K562 (cell line): ENCODE measurements around the gene ACSBG1. TPM values are rescaled to one million over a fixed set of nuclear protein-coding genes. Genes with fewer than 3 reads are reported as not detected.

ENCODE experiments used
- ATAC-seq: fragments of 200-7000 bp; cut with Tn5 transposase; 3 replicates; pipeline ENCODE4 v1.9.1; 2020; ENCODE audit warnings: moderate library complexity
- BruUV-seq: library from RNA; stranded (reverse); fragments of 400-500 nt; replicated peaks from 2 replicates; lab custom pipeline; 2021; lab: Mats Ljungman, UMichigan
- CTCF ChIA-PET: fragments of 300-600 bp; formaldehyde crosslinking; extraction: SDS; loops from one replicate; lab custom pipeline; 2021; ENCODE audit warnings: low intra/inter-chr PET ratio; lab: Yijun Ruan, JAX
- POLR2A ChIA-PET: fragments of 300-600, 350-650 bp; sonication (Branson Sonifier 250); formaldehyde crosslinking; extraction: SDS; loops from one replicate; lab custom pipeline; 2021; ENCODE audit warnings: antibody characterized with exemption, inconsistent platforms; lab: Yijun Ruan, JAX
- DNase-seq, 4 experiments: peaks; one replicate each; pipeline versions ENCODE4 v3.0.0 to v3.0.0-alpha.2; 2011 to 2018; ENCODE audit warnings: low spot score in 3 of 4, mixed read lengths in 3 of 4; ENCODE audit errors: extremely low read depth in 1 of 4
- FAIRE-seq: peaks from 2 replicates; lab custom pipeline; 2011; peaks lifted over from hg19 to GRCh38; lab: Jason Lieb, UNC
- H2AFZ ChIP-seq: 2 replicates; pipeline ENCODE4 v1.6.0; 2011; ENCODE audit warnings: low read depth, low read length, control low read depth, inconsistent platforms
- H3K27ac ChIP-seq: fragments of 200-600 bp; 3 replicates; pipeline ENCODE4 v1.8.0; 2011; ENCODE audit warnings: low read depth, mild to moderate bottlenecking, control low read depth, inconsistent platforms, low read length, moderate library complexity, mixed read lengths; ENCODE audit errors: extremely low read depth
- H3K27me3 ChIP-seq, 2 experiments: fragments of 300-600 bp in 1 of 2; 2 replicates in 1 of 2; 3 replicates in 1 of 2; pipeline versions ENCODE4 v1.6.0 to v1.8.0; 2011; ENCODE audit warnings: inconsistent platforms in 2 of 2, low read length in 2 of 2, mild to moderate bottlenecking in 1 of 2, mixed read lengths in 1 of 2, moderate library complexity in 1 of 2; ENCODE audit not compliant: control insufficient read depth in 2 of 2, insufficient read depth in 2 of 2
- H3K36me3 ChIP-seq: fragments of 300-600 bp; 3 replicates; pipeline ENCODE4 v1.8.0; 2011; ENCODE audit warnings: mild to moderate bottlenecking, low read length, inconsistent platforms; ENCODE audit not compliant: control insufficient read depth, insufficient read depth
- H3K4me1 ChIP-seq, 2 experiments: fragments of 200-600 bp in 1 of 2; replicated peaks in 1 of 2; 2 replicates in 1 of 2; 3 replicates in 1 of 2; pipeline versions ENCODE4 v1.5.1 to v1.8.0; 2011; ENCODE audit warnings: inconsistent platforms in 2 of 2, low read length in 2 of 2, mild to moderate bottlenecking in 1 of 2, mixed read lengths in 1 of 2, moderate library complexity in 1 of 2; ENCODE audit not compliant: control insufficient read depth in 2 of 2, insufficient read depth in 2 of 2
- H3K4me2 ChIP-seq: 2 replicates; pipeline ENCODE4 v1.6.1; 2011; ENCODE audit warnings: low read length, control low read depth, inconsistent platforms, mixed read lengths; ENCODE audit not compliant: insufficient read depth
- H3K4me3 ChIP-seq: fragments of 200-600 bp; sonication (generic), shearing (Covaris generic); 2 replicates; pipeline ENCODE4 v1.5.1; 2016; ENCODE audit warnings: control low read depth, inconsistent platforms
- H3K79me2 ChIP-seq: fragments of 200-600 bp; 3 replicates; pipeline ENCODE4 v1.8.0; 2011; ENCODE audit warnings: low read length, inconsistent platforms; ENCODE audit not compliant: control insufficient read depth, insufficient read depth
- H3K9ac ChIP-seq, 2 experiments: 2 replicates each; pipeline versions ENCODE4 v1.6.0 to v1.6.1; 2011; ENCODE audit warnings: low read depth in 2 of 2, low read length in 2 of 2, control low read depth in 1 of 2, inconsistent platforms in 1 of 2, mild to moderate bottlenecking in 1 of 2, mixed read lengths in 1 of 2; ENCODE audit not compliant: insufficient read depth in 1 of 2
- H3K9me1 ChIP-seq: one replicate; pipeline ENCODE4 v1.6.0; 2011; ENCODE audit warnings: inconsistent platforms, mild to moderate bottlenecking, low read length, moderate library complexity; ENCODE audit not compliant: control insufficient read depth, insufficient read depth
- H3K9me3 ChIP-seq: replicated peaks from 2 replicates; pipeline ENCODE4 v1.5.1; 2011; ENCODE audit warnings: low read depth, low read length, inconsistent platforms; ENCODE audit not compliant: control insufficient read depth, insufficient read depth
- H4K20me1 ChIP-seq: replicated peaks from 2 replicates; pipeline ENCODE4 v1.6.1; 2011; ENCODE audit warnings: low read length, inconsistent platforms, mixed read lengths; ENCODE audit not compliant: control insufficient read depth, insufficient read depth
- BCOR ChIP-seq: fragments of 450-650 bp; IDR thresholded peaks from 2 replicates; pipeline ENCODE4 v1.6.1; 2016
- RBM25 ChIP-seq: fragments of 200-400 bp; formaldehyde crosslinking; IDR thresholded peaks from 2 replicates; pipeline ENCODE4 v1.6.1; 2018; ENCODE audit warnings: low read length, low read depth, moderate library complexity; ENCODE audit not compliant: severe bottlenecking
- TARDBP ChIP-seq: fragments of 450-650 bp; IDR thresholded peaks from 2 replicates; pipeline ENCODE4 v1.6.1; 2016
- TRIM28 ChIP-seq: fragments of 450-650 bp; IDR thresholded peaks from 2 replicates; pipeline ENCODE4 v1.6.1; 2017
- WGBS: fragments of 100-300 bp; shearing (Covaris generic); methylation state at CpG from one replicate; pipeline ENCODE4 v1.1.6; 2016; ENCODE audit warnings: low coverage, mixed read lengths; ENCODE audit not compliant: insufficient coverage; ENCODE audit errors: missing lambda C conversion rate; 5-methylcytosine and 5-hydroxymethylcytosine counted together
- in situ Hi-C: fragments of 300-500 bp; cut with MboI; formaldehyde crosslinking; loops from 4 replicates; pipeline ENCODE4 v1.15.0; 2018; ENCODE audit warnings: inconsistent platforms, mixed read lengths
- intact Hi-C: fragments of 100-400 bp; cut with micrococcal nuclease; formaldehyde crosslinking; loops from 2 replicates; pipeline ENCODE4 v1.14.2; 2022
- polyA plus RNA-seq, 8 experiments: library from polyadenylated mRNA; depleted of rRNA in 4 of 8; stranded (reverse) in 5 of 8; unstranded in 3 of 8; fragments of >200 nt; fragmentation: Nextera tagmentation in 2 of 8; fragmentation: Illumina TruSeq in 1 of 8; extraction: Ambion mirVana in 2 of 8; extraction: Trizol in 1 of 8; gene quantifications; 2 replicates each; pipeline versions ENCODE4 v1.2.1 to v1.2.3, GENCODE V29; 2011 to 2014; ENCODE audit warnings: inconsistent platforms in 1 of 8, missing spikeins in 1 of 8
- total RNA-seq, 7 experiments: library from RNA; depleted of rRNA in 6 of 7; stranded (reverse); fragments of >200 nt in 6 of 7; fragmentation: Illumina TruSeq in 2 of 7; extraction: Trizol in 2 of 7; gene quantifications; 2 replicates each; pipeline versions ENCODE4 v1.2.1 to v1.2.3, GENCODE V29; 2011 to 2021; ENCODE audit warnings: low replicate concordance in 1 of 7
- TF ChIP-seq, protein P1 (sequence below): sonication (generic); formaldehyde crosslinking; IDR thresholded peaks from 2 replicates; pipeline ENCODE4 v1.8.0; 2022; ENCODE audit warnings: mild to moderate bottlenecking, missing genetic modification reagents
- TF ChIP-seq, protein P2 (sequence below): sonication (generic); formaldehyde crosslinking; IDR thresholded peaks from 2 replicates; pipeline ENCODE4 v1.8.1; 2023; ENCODE audit warnings: missing genetic modification reagents, mild to moderate bottlenecking, borderline replicate concordance

Gene ACSBG1
- total and polyA plus RNA-seq, 9 of the 15 experiments (the other 6 are each of a cell fraction or from before 2014, with no cell fraction given), result 0.36 to 6.4 (median 2.5) TPM

DNA sequence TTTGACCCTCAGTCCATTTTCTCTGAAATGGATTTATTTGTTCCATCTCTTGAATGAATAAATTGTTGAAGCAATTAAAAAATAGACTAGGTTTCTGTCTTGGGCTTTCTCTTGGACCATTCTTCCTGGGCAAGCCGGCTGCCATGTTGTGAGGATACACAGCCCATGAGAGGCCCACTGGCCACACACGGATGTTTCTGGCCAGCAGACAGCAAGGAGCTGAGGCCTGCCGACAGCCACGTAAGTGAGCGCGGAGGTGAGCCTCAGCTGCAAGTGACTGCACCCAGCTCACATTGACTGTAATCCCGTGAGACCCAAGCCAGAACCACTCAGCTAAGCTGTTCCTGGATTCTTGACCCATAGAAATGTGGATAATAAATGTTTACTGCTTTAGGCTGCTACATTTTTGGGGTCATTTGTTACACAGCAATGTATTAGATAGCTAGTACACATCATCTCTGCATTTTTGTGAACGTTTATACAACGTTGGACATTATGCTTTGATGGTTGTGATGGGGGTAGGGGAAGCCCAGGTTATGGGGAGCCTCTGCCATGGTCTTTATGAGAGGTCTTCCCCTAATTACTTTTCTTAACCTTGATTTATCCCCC is 62.4 kb downstream of the ACSBG1 start:
- H3K4me3 ChIP-seq, result no peak overlapping the region
- H4K20me1 ChIP-seq, result no peaks in the 10 kb centered on the region
- in situ Hi-C loops (no loop called here), intact Hi-C loops (no loop called here)
- no peak overlapping the region for H2AFZ ChIP-seq
- H3K79me2 ChIP-seq, result no peaks in the 10 kb centered on the region
- WGBS, result 96% methylated on average over 9 of the region's 9 CpGs
- H3K4me1 ChIP-seq, result peaks cover 3 to 9% of the 10 kb centered on the region in 2 experiments; a peak in 3 of 5 replicates
- H3K9me1 ChIP-seq, result no peaks in the 10 kb centered on the region
- H3K9ac ChIP-seq, result no peak overlapping the region
- TF ChIP-seq RBM25, result peak; percentile 62
- TF ChIP-seq, protein P1, sequence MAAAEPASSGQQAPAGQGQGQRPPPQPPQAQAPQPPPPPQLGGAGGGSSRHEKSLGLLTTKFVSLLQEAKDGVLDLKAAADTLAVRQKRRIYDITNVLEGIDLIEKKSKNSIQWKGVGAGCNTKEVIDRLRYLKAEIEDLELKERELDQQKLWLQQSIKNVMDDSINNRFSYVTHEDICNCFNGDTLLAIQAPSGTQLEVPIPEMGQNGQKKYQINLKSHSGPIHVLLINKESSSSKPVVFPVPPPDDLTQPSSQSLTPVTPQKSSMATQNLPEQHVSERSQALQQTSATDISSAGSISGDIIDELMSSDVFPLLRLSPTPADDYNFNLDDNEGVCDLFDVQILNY (CRISPR knock-in tag), result no peak
- TF ChIP-seq, protein P2, sequence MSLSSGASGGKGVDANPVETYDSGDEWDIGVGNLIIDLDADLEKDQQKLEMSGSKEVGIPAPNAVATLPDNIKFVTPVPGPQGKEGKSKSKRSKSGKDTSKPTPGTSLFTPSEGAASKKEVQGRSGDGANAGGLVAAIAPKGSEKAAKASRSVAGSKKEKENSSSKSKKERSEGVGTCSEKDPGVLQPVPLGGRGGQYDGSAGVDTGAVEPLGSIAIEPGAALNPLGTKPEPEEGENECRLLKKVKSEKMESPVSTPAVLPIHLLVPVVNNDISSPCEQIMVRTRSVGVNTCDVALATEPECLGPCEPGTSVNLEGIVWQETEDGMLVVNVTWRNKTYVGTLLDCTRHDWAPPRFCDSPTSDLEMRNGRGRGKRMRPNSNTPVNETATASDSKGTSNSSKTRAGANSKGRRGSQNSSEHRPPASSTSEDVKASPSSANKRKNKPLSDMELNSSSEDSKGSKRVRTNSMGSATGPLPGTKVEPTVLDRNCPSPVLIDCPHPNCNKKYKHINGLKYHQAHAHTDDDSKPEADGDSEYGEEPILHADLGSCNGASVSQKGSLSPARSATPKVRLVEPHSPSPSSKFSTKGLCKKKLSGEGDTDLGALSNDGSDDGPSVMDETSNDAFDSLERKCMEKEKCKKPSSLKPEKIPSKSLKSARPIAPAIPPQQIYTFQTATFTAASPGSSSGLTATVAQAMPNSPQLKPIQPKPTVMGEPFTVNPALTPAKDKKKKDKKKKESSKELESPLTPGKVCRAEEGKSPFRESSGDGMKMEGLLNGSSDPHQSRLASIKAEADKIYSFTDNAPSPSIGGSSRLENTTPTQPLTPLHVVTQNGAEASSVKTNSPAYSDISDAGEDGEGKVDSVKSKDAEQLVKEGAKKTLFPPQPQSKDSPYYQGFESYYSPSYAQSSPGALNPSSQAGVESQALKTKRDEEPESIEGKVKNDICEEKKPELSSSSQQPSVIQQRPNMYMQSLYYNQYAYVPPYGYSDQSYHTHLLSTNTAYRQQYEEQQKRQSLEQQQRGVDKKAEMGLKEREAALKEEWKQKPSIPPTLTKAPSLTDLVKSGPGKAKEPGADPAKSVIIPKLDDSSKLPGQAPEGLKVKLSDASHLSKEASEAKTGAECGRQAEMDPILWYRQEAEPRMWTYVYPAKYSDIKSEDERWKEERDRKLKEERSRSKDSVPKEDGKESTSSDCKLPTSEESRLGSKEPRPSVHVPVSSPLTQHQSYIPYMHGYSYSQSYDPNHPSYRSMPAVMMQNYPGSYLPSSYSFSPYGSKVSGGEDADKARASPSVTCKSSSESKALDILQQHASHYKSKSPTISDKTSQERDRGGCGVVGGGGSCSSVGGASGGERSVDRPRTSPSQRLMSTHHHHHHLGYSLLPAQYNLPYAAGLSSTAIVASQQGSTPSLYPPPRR, result no peak
- no peak for TF ChIP-seq TARDBP
- TF ChIP-seq BCOR, result peak; percentile 52; the same call in 1 of the 2 replicates
- 0 out of 2 replicates have a peak, but pooled peaks have one; percentile 29 for TF ChIP-seq TRIM28
- no peaks in the 10 kb centered on the region for H3K9me3 ChIP-seq
- BruUV-seq, result no TSS peak
- H3K36me3 ChIP-seq, result peaks cover 52% of the 10 kb centered on the region
- no peak overlapping the region for H3K4me2 ChIP-seq
- no peak for DNase-seq
- H3K27me3 ChIP-seq, result no peaks in the 10 kb centered on the region
- ATAC-seq, result no peak
- no peak overlapping the region for H3K27ac ChIP-seq
- POLR2A ChIA-PET, result interaction anchor here (0.8 to 1.6 kb wide), 2 partner anchors 13 to 23 kb away, joined by 3 to 6 read pairs; partner anchors contain the start of gene IDH3A
- no peak for FAIRE-seq
- CTCF ChIA-PET, result no interaction called here
